ENCODE measurements around the gene TIMP4.

TIMP4 gene

DNA sequence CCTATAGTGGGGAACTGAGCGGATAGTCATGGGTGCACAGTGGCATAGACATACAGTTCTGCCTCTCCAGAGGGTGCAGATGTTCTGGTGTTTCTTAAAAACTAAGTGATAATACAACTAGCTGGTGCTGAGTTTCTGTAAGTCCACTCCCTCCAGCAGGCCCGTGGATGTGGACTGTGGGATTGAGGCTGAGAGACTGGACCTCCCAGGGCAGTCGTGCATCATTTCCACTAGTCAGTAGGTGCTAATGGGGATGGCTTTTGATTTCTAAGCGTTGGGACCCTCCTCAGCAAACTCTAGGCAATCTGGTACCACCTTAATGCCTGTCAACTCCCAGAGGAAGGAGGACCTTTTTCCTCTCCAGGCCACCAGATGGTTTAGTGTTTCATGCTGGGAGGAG, 27.3 kb upstream of the TIMP4 start:
- in situ Hi-C loops (cut with MboI; ENCODE audit: low sequenced_read_pairs): no loop called here

DNA sequence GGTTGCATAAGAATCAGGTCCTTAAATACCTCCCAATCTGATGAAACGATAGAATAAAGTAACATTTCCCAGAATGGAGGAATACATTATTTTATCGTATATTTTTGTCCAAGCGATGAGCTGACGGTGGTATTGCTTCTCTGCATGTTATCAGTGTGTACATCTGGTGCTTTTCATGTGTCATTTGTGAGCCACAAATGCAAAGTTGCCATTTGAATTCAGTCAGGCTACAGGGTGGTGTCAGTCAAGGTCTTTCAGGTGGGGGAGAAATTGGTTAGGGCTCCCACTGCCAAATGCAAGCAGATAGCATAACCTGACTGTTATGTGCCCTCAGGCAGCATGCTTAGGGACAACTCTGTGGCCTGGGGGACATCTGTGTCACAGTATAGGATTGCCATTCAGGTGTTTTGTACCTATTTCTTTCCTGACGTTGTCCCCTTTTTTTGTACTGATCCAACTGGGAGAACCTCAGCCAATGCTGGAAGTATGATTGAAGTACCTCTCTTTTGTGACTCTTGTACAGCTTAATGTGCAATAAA, 26.5 kb upstream of the TIMP4 start:
- in situ Hi-C loops (cut with MboI; ENCODE audit: low sequenced_read_pairs): no loop called here

DNA sequence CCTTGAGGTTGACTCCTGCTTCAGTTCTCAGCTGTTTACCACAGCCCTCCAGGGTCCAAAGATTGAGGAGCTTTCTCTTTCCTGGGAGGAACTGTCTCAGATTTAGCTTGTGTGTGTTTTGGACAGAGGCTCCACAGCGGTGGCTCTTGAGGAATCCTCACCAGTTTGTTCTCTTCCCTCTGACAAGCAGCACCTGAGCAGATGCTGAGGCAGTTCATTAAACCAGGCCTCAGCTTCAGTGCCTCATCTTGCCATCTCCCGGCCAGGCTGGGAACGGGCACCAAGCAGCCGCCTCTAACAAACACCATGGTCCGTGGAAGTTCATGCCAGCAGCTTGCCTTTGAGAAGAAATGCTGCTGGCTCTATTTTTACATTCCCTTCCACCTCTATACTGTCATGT, 25.8 kb upstream of the TIMP4 start:
- in situ Hi-C loops (cut with MboI; ENCODE audit: low sequenced_read_pairs): no loop called here

DNA sequence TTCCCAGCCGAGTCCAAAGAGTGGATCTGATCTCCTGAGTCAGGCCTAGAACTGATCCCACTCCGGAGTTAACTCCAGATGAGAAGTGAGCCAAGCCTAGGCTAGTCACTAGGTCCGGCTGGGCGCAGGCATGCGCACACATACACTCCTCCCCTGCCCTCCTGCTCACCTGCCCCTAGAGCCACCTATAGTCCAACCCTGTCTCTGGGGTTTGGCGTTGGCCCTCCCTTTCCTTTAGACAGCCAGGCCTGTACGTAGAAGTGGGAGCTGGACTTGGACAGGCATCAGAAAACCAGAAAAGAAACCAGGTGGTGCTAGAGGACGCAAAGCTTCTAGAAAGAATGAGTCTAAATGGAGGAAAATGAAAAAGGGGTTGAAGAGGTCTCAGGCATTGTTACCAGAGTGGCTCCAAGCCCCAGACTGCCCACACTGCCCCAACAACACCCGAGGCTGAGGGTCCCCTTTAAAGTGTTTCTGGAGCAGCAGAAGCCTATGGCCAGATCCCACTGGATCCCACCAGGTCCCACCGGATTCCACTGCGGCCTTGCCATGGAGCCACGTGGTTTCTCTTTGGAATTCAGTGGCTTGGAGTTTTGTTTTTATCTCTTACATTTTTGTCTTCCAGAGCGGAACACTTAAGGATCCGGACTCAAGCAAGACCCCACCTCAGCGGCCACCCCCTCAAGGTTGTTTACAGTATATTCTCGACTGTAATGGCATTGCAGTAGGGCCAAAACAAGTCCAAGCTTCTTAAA, 24.2 kb upstream of the TIMP4 start:
- in situ Hi-C loops (cut with MboI; ENCODE audit: low sequenced_read_pairs): no loop called here

DNA sequence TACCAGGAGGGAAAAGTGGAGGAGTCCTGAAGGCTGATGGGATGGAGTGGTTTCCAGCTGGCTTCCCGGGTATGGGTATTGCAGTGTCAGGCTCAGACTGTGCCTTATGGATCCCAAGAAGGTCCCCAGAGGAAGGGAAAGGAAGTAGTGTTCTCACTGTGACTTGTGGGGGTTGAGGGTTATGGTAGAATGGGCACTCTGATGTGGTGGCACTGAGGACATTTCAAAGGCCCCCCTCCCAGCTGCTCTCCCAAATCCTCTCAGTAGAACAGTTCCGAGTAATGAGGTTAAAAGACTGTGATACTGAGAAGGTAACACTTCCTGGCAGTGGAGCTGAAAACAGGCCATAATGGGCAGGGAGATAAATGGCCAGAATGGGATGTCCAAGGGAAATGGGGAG, 23.1 kb upstream of the TIMP4 start:
- in situ Hi-C loops (cut with MboI; ENCODE audit: low sequenced_read_pairs): no loop called here

DNA sequence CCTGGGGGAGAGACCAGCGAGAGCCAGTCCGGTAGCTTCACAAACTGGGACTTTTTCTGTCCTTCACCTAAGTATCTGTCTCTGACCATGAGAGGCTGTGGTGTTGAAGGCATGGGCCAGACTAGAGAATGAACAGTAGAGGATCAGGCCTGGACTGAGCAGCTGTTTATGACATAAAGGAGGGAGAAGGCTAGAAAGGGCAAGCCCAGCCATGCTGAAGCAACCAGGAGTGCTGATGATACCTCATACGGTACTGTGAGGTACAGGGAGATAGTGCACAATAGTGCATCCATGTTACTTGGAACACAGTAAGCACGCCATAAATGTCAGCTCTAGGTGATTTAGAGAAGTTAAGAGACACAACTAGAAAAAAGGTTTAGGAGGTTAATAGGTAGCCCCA, 22.6 kb upstream of the TIMP4 start:
- in situ Hi-C loops (cut with MboI; ENCODE audit: low sequenced_read_pairs): no loop called here

DNA sequence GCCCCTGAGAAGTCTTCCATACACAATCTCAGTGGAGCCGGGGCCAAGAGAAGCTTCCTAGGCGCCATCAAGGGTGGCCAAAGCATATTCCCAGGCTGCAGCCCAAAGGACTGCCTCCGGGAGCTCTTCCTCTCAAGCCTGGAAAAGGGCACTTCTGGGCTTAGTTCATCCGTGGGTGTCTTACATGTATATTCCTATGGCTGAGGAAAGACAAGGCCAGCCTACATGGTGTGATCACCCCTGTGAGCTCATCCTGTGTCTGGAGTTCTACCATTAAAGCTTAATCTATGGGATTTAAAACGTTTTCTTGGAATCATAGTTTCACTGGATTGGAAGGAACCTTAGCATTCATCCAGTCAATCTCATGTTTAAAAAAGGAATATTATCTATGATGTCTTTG, 21.9 kb upstream of the TIMP4 start:
- in situ Hi-C loops (cut with MboI; ENCODE audit: low sequenced_read_pairs): no loop called here

DNA sequence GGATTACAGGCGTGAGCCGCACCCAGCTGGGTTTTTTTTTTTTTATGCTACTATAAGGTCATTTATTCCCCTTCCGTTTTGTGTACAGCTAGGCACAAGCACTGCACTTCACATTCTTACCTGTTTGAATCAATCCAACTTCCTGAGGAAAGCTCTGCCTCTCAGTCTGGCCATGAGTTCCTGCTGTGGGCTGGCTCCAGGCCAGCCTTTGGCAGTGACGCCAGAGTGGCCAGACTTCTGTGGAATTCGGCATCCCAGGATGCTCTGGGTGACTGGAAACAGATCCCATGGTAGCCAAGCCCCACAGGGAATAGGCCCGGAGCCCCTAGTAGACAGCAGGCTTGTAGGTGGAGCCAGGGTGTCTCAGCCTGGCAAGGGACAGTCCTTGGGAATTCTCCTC, 21.5 kb upstream of the TIMP4 start:
- in situ Hi-C loops (cut with MboI; ENCODE audit: low sequenced_read_pairs): no loop called here

DNA sequence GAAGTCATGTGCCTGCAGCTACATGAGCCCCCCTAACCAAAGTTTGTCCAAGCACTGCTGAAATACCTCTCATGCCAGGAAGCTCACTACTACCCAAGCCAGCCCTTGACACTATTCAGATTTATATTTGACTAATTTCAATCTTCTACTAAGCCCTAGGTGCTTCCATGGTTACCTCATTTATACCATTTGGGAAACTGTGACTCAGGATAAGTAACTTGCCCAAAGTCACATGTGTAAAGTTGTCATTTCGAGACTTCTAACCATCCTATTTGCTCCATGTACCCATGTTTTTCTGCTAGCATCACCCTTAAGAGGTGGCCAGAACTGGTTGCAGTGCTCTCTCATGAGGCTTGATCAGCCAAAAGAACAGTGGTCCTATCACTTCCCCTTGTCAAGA, 20.7 kb upstream of the TIMP4 start:
- in situ Hi-C loops (cut with MboI; ENCODE audit: low sequenced_read_pairs): no loop called here

DNA sequence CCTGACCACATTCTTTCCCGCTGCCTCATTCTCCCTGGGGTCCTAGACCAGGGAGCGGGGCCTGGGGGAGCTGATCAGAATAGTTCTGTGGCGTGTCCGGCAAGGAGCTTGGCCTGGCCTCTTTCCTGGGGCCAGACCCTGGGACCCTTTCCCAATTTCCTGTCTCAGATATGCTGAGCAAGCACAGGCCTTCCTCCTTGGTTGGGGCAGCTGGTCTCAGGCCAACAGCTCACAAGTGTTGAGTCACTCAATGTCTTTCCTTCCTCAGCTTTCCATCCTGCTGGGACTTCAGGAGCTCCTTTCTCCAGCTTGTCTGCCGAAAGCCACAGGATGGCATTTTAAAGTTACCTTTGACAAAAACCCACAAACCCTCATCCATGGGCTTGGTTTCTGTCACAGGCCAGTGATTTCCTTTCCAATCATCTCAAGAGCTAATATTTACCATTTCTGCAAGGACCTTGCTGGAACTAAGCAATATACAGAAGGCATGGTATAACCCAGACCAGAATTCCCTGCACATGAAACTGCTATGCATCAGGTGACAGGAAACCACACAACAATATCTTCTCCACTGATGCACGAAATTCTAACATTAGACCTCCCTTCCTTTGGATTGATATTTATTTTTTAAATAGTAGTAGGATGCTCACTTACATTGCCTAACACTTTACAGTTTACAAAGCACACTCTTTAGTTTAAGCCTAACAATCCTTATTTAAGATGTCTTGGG, 19.5 kb upstream of the TIMP4 start:
- in situ Hi-C loops (cut with MboI; ENCODE audit: low sequenced_read_pairs): no loop called here

DNA sequence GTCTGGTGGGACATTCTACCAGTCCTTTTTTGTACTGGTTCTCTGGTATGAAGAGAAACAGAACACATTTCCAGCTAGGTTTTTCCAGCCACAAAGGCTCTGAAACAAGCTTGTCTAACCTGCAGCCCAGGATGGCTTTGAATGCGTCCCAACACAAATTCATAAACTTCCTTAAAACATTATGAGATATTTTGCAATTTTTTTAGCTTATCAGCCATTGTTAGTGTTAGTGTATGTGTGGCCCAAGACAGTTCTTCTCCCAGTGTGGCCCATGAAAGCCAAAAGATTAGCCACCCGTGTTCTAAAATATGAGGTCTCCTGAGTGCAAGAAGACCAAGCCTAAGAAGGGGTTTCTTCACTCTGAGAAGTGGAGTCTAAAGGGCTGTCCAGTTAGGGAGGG, 18.4 kb upstream of the TIMP4 start:
- in situ Hi-C loops (cut with MboI; ENCODE audit: low sequenced_read_pairs): no loop called here

DNA sequence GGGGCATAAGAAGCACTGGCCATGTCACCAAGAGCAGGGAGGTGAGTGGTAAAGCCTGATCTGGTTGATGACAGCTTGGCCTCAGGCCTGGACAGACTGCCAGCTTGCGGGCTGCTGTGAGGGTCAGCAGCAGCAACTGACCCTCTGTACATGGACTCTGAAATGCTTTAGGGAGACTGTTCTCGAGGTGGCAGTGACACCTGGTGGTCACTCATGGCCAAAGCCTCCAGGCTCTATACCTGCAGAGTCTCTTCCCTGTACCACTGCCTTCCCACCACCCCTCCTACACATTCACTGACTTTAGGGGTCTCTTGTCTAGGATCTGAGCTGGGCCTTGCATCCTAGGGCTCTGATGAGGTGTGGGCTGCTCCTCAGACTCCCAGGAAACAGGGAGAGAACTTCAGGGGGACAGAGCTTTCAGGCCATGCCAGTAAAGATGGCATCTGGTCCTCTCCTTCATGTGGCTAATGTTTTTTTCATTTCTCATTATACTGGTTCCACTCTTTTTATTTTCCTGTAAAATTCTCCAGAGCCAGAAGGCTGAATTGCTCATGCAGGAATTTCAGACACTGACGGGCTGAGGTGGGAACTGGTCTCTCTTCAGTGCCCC, 17.2 kb upstream of the TIMP4 start:
- in situ Hi-C loops (cut with MboI; ENCODE audit: low sequenced_read_pairs): no loop called here

DNA sequence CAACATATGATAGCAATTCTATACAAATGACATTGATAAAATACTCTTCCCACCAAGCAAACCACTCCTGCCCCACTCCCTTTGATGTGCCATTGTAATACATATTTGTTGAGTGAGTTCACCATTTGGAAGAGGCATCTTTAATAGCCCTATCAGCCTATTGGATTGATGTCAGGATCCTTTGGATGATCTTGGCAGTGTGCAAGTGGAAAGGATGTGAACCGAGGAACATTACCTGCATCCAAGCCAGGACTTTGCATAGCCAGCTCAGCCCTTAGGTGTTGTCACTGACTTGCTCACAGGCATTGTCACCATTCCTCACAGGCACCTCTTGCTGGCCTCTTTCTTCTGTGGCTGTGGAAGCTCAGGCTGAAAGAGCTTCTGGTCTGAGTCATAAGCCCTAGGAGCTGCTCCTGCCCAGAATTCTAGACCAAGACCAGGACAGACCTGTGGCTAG, 16.5 kb upstream of the TIMP4 start:
- in situ Hi-C loops (cut with MboI; ENCODE audit: low sequenced_read_pairs): no loop called here

DNA sequence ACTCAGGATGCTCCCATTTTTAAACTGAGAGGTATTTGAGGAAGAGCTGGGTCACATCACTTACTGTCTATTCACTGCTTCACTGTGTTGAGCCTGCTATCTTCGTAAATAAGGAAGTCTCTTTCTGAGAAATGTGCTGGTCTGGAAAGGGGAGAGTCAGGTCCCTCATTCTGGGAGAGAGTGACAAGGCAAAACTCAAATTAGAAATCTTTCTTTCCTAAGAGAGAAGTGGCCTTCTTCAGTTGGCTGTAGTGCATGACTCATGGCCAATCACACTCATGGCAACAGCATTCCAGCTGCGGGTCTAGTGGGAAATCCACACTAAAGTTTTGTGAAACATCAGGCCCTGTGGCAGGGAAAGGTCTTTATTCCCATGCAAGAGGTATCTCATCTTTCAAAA, 11.5 kb upstream of the TIMP4 start:
- in situ Hi-C loops (cut with MboI; ENCODE audit: low sequenced_read_pairs): no loop called here

DNA sequence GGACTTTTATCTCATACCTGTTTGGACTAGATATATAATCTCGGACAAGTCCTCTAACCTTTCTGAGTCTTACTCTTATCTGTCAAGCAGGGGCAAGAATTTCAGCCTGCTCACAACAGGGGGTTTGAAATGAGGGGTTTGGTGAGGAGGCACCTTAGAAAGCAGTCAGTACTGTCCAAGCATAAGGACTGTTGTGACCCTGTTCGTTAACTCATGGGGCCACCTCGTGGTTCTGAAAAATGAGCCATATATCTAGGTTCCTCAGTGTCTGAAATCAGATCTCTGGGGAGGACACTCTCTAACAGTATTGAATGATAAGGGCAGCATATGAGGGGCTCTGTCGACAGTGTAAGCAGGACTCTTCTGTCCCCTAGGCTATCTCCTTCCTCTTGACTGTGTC, 7.2 kb upstream of the TIMP4 start:
- in situ Hi-C loops (cut with MboI; ENCODE audit: low sequenced_read_pairs): no loop called here

DNA sequence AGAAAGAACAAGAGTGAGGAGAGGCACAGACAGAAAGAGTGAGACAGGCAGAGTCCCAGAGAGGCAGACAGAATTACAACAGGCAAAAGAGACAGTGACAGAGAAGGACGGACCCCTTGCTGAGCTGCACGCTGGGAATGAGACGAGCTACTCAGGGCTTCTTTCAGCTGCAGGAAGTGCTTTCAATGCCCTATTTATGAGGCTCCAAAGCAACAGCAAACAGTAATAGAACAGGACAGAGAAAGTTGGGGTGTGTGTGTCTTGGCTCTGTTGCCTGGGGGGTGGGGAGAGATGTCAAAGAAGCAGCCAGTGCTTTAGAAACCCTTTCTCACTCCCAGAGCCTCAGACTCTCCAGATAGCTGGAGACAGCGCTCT, 502 bp upstream of the TIMP4 start:
- in situ Hi-C loops (cut with MboI; ENCODE audit: low sequenced_read_pairs): no loop called here

DNA sequence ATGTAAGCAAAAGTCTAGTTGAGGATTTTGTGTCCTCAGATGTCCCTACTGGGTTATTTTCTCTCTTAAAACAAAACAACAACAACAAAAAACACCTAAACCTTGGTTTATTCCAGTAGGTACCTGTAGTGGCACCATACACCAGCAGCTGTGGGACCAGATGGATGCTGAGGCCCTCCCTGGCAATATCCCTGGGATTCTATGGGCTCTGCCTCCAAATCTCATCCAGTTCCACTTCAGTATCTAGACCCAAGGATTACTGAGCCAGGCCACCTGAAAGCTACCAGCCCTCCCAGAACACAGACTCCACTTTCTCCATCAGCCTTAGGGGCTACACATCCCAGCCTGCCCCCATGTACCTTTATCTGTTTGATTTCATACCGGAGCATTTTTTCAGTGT, 1.7 kb downstream of the TIMP4 start:
- in situ Hi-C loops (cut with MboI; ENCODE audit: low sequenced_read_pairs): no loop called here

DNA sequence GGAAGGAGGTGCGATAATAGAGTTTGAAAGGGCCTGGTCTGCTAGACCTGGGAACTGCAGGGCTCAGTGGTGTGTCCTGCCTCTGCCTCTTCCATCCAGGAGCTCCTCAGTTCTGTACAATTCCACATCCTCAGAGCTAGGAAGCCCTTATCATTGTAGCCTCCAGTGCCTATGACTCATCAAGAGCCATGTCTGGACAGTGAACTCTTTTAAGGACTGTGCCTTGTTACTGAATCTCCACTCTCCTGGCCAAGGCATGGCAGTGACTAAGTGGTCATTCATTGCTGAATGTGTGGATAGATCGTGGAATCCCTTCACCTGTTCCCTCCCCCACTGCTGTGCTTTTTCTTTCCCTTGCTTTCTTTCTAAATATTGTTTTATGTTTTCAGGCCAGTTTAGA, 2.9 kb downstream of the TIMP4 start:
- in situ Hi-C loops (cut with MboI; ENCODE audit: low sequenced_read_pairs): no loop called here

DNA sequence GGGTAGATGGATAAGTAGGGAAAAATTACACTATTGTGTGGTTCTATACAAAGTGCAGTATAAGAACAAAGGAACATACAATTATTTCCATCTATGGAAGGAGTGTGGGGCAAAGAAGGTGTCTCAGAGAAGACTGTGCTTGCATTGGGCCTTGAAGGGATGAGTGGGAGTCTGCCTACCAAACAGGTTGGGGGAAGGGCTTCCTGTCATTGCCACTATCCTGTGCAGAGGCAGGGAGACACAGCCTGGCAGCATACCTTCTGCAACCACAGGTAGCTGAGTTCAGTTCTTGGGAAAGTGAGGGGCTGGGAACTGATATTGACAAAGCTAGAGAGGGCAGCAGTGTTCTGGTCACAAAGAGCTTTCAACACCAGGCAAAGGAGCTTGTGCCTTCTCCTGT, 3.4 kb downstream of the TIMP4 start:
- in situ Hi-C loops (cut with MboI; ENCODE audit: low sequenced_read_pairs): no loop called here

DNA sequence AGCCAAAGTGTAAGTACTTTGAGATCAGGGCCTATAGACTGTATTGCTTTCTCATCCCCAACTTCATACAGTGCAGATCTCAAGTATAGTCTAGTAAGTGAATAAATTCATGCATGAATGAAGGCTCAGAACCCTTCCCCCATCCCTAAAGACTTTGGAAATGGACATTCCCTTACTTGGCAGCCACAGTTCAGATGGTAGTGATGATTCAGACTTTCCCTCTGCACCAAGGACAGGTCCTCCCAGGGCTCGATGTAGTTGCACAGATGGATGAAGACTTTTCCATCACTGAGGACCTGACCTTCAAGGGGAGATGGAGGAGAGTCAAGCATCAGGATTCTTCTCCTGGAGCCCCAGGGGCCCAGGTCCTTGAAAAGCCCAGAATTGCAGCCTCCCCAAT, 4.6 kb downstream of the TIMP4 start:
- in situ Hi-C loops (cut with MboI; ENCODE audit: low sequenced_read_pairs): no loop called here

DNA sequence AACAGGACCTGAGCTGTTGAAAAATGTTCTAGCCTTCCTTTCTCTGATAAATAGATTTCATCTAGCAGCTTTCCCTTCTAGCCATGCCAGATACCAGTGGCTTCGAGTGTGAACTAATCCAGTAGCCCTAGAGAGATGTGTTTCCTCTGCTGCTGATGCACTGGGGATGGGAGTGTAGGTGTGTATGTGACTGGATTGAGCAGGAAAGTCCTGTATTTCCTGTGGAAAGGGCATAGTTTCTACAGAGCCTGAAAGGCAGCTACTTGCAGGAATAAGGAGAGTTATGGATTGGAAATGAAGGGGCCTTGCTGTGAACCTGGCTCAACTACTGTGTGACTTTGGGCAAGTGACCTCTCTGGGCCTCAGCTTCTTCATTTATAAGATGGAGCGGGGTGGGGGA, 8.6 kb downstream of the TIMP4 start:
- in situ Hi-C loops (cut with MboI; ENCODE audit: low sequenced_read_pairs): no loop called here

DNA sequence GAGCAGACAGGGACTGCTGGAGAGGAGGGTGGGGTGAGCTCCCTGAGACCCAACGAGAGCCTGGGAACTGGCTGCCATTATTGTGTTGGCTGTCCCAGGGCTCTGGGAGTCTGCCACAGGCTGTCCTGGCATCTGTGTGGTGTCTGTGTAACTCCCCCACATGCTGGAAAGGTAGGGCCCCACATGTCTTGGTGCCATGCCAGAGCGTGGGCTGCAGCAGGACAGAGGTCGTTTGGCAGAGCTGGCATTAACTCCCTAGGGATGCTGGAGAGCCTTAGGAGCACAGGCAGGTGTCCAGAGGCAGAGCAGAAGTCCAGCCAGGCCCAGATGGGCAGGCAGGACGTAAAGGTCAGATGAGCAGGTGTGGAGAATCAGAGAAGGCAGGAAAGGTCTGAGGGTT, 9.7 kb downstream of the TIMP4 start:
- in situ Hi-C loops (cut with MboI; ENCODE audit: low sequenced_read_pairs): no loop called here

Measured in HL-60/S4 treated with retinoic acid at 250 ng/mL for 4 days and 3 days (cell line).